Gastroesophageal sphincter (tissue), 4 donors: ENCODE results near the gene ITGA11. TPM values are rescaled to one million over a fixed set of nuclear protein-coding genes. Genes with fewer than 3 reads are reported as not detected.

Experiments used
- ATAC-seq: fragments of 150-250 bp; one replicate; pipeline ENCODE4 v1.9.1; 2016; ENCODE audit warnings: mild to moderate bottlenecking, moderate library complexity
- H3K27ac ChIP-seq, 4 donors: fragments of 200-600 bp; sonication (generic) in 3 of 4; 1 replicate in 3 of 4; 2 replicates in 1 of 4; pipeline ENCODE4 v1.5.1; 2016 to 2019
- H3K27me3 ChIP-seq: fragments of 200-600 bp; sonication (generic); one replicate; pipeline ENCODE4 v1.5.1; 2019
- H3K36me3 ChIP-seq, 2 donors: fragments of 200-600 bp; sonication (generic); one replicate each; pipeline ENCODE4 v1.5.1; 2019; ENCODE audit warnings: control low read depth in 1 of 2
- H3K4me1 ChIP-seq, 3 donors: fragments of 200-600 bp; sonication (generic); 1 replicate in 2 of 3; 2 replicates in 1 of 3; pipeline ENCODE4 v1.5.1; 2016 to 2019; ENCODE audit warnings: control low read depth in 2 of 3
- H3K4me3 ChIP-seq, 2 donors: fragments of 200-600 bp; sonication (generic); one replicate each; pipeline ENCODE4 v1.5.1; 2019; ENCODE audit warnings: mild to moderate bottlenecking in 1 of 2, moderate library complexity in 1 of 2
- H3K9me3 ChIP-seq, 3 donors: fragments of 200-600 bp; sonication (generic); one replicate each; pipeline ENCODE4 v1.5.1; 2017 to 2019; ENCODE audit warnings: control low read depth in 2 of 3
- EP300 ChIP-seq: sonication (generic); formaldehyde crosslinking; IDR thresholded peaks from one replicate; pipeline ENCODE4 v1.6.1; 2017; ENCODE audit warnings: antibody characterized with exemption, mild to moderate bottlenecking
- POLR2A ChIP-seq, 2 donors: fragments of 450-650 bp; IDR thresholded peaks; one replicate each; pipeline ENCODE4 v1.6.1; 2017; ENCODE audit warnings: antibody characterized with exemption in 2 of 2, mild to moderate bottlenecking in 2 of 2, moderate library complexity in 1 of 2
- POLR2AphosphoS5 ChIP-seq: sonication (generic); formaldehyde crosslinking; IDR thresholded peaks from one replicate; pipeline ENCODE4 v1.6.1; 2017; ENCODE audit warnings: antibody characterized with exemption
- WGBS, 2 donors: methylation state at CpG; one replicate each; pipeline ENCODE4 v1.1.5; 2018; ENCODE audit warnings: low coverage in 1 of 2; 5-methylcytosine and 5-hydroxymethylcytosine counted together
- total RNA-seq, 4 donors: library from RNA; depleted of rRNA; stranded (reverse); fragments of >200 nt; gene quantifications; one replicate each; pipeline ENCODE4 v1.1.0, GENCODE V29; 2016
- TF ChIP-seq, protein P1 (sequence below), 4 experiments: fragments of 200-600 bp in 2 of 4; fragments of 450-650 bp in 2 of 4; sonication (generic) in 1 of 4; IDR thresholded peaks; one replicate each; pipeline ENCODE4 v1.5.1; 2017 to 2019; ENCODE audit warnings: antibody characterized with exemption in 4 of 4, mild to moderate bottlenecking in 2 of 4, moderate library complexity in 2 of 4

Gene ITGA11
- total RNA-seq, 4 donors from 2014 or later: 3.8 to 9.5 (median 6.7) TPM

DNA sequence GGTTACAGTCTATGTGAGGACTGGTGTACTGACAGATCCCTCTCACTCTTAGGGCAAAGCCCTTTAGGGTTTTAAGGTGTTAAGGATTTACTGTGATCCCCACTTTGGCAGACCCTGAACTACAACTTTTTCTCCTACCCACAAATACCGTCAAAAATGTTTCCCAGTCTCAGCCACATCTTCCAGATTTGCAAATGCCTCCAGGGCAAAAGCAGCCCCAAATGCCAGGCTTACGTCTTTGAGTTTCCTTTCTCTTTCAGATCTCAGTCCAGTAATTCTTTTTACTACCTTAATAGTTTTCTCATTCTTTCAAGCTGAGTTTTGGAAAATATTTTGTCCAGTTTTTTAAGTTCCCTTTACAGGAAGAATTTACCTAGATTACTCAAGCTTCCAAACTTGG is 13.4 kb upstream of the ITGA11 start:
- 64 to 100% methylated on average over 2 of the region's 2 CpGs for WGBS, 2 donors
- Histone ChIP-seq H3K4me1 (no peaks in the 10 kb centered on the region), H3K36me3 (no peaks in the 10 kb centered on the region), H3K27me3 (peaks cover 38% of the 10 kb centered on the region), H3K27ac (no peak overlapping the region), H3K9me3 (no peaks in the 10 kb centered on the region), H3K4me3 (no peak overlapping the region)
- TF ChIP-seq, protein P1, sequence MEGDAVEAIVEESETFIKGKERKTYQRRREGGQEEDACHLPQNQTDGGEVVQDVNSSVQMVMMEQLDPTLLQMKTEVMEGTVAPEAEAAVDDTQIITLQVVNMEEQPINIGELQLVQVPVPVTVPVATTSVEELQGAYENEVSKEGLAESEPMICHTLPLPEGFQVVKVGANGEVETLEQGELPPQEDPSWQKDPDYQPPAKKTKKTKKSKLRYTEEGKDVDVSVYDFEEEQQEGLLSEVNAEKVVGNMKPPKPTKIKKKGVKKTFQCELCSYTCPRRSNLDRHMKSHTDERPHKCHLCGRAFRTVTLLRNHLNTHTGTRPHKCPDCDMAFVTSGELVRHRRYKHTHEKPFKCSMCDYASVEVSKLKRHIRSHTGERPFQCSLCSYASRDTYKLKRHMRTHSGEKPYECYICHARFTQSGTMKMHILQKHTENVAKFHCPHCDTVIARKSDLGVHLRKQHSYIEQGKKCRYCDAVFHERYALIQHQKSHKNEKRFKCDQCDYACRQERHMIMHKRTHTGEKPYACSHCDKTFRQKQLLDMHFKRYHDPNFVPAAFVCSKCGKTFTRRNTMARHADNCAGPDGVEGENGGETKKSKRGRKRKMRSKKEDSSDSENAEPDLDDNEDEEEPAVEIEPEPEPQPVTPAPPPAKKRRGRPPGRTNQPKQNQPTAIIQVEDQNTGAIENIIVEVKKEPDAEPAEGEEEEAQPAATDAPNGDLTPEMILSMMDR (IDR thresholded peaks at IDR 0.05): no peak
- no peak for TF ChIP-seq POLR2A (IDR thresholded peaks at IDR 0.05)
- TF ChIP-seq EP300: no peak
- TF ChIP-seq POLR2AphosphoS5: no peak
- no peak for ATAC-seq

DNA sequence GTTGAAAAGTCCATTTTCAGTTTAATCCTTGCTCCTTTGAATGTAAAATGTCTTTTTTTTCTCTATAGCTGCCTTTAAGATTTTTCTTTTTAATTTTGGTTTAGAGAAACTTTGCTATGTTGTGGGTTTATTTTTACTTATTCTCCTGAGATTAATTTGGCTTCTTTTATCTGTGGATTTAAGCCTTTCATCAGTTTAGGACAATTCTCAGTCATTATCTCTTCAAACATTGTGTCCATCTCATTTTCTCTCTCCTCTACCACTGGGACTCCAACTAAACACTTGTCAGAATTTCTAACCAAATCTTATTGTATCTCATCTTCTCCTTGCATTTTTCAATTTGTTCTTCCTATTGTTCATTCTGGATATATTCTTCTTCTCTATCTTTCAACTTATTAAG is 12.4 kb upstream of the ITGA11 start:
- H3K27me3 ChIP-seq: peaks cover 31% of the 10 kb centered on the region
- no peaks in the 10 kb centered on the region for H3K4me1 ChIP-seq
- ATAC-seq: no peak
- H3K27ac ChIP-seq: no peak overlapping the region
- H3K4me3 ChIP-seq: no peak overlapping the region
- no peak for TF ChIP-seq POLR2A (IDR thresholded peaks at IDR 0.05)
- TF ChIP-seq, protein P1 (IDR thresholded peaks at IDR 0.05): no peak
- no peak for TF ChIP-seq EP300
- TF ChIP-seq POLR2AphosphoS5: no peak
- H3K9me3 ChIP-seq: no peaks in the 10 kb centered on the region
- no peaks in the 10 kb centered on the region for H3K36me3 ChIP-seq

DNA sequence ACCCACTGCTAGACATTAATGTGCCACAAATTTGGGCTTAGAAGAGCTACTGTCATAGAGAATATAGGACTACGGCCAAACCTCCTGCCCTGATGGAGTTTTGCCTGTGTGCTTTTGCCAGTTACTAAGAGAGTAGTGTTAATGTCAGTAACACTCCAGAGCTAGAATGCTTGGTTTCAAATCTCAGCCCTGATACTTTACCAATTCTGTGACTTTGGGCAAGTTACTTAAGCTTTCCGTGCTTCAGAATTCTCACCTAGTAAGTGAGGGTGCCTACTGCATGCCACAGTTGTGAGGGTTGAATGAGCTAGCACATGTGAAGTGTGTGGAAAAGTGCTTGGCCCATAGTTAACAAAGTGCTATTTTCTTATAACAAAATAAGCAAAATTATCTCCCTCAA is 10.9 kb upstream of the ITGA11 start:
- WGBS, 2 donors: 76 to 86% methylated on average over 2 of the region's 2 CpGs
- H3K27ac ChIP-seq: no peak overlapping the region
- no peak for ATAC-seq

DNA sequence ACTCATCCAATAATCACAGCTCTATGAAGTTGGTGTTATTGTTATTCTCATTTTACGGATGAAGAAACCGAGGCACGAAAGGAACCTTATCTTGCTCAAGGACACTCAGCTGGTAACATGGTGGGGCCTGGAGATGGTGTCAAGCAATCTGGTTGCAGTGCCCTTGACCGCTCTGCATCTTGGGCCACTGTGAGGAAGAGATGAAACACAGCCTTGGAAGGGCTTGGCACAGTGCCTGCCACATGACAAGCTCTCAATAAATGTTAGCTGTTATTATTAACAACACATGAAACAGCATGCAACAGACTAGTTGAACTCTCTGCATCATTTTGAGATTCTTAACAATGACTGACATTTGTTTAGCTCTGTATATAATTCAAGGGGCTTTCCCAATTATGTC is 10.1 kb upstream of the ITGA11 start:
- TF ChIP-seq, protein P1 (IDR thresholded peaks at IDR 0.05): no peak
- TF ChIP-seq EP300 (no peak), POLR2AphosphoS5 (no peak), POLR2A (IDR thresholded peaks at IDR 0.05) (no peak)
- WGBS, 2 donors: 68 to 69% methylated on average over 3 to 4 of the region's 4 CpGs
- no peak overlapping the region for H3K27ac ChIP-seq
- peaks cover 28% of the 10 kb centered on the region for H3K27me3 ChIP-seq
- H3K36me3 ChIP-seq: no peaks in the 10 kb centered on the region
- no peak overlapping the region for H3K4me3 ChIP-seq
- H3K9me3 ChIP-seq: no peaks in the 10 kb centered on the region
- H3K4me1 ChIP-seq: no peaks in the 10 kb centered on the region
- no peak for ATAC-seq

More for the DNA sequence above, 10.9 kb upstream of the ITGA11 start:
- Histone ChIP-seq H3K4me3 (no peak overlapping the region), H3K4me1 (no peaks in the 10 kb centered on the region), H3K27me3 (peaks cover 26% of the 10 kb centered on the region), H3K36me3 (no peaks in the 10 kb centered on the region), H3K9me3 (no peaks in the 10 kb centered on the region)
- TF ChIP-seq POLR2A (IDR thresholded peaks at IDR 0.05) (no peak), EP300 (no peak), POLR2AphosphoS5 (no peak)
- TF ChIP-seq, protein P1 (IDR thresholded peaks at IDR 0.05): no peak

DNA sequence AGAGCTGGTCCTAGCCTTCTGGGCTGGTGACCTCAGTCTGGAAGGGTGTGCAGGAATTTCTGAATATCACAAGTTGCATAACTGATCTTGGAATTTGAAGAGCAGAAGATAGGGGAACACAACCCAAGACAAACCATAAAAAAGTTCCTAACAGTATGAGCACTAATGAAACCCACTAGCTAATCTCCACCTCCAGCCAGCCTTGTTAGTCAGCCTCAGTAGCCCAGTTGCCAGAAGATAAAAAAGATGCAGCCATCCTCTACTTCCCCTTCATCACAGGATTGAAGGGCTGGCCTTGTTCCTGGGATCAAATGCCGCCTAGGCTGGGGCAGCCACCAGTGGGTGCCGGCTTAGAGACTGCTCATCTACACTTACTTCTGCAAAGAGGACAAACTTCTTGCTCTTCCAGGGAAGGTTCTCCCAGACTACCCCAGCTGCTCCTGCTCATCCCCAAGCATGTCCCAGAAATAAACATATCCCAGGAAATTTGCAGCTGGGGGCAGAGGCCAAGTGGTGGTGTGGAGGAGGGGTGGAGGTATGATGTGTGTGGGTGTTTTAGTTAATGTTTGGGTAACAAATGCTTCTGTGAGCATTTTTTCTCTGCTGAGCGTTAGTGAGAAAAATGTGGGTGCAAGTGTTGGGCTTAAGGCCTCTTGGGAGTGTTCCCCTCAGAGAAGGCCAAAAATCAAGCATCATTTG is 9.2 kb upstream of the ITGA11 start:
- Histone ChIP-seq H3K9me3 (no peaks in the 10 kb centered on the region), H3K4me1 (no peaks in the 10 kb centered on the region), H3K27me3 (peaks cover 30% of the 10 kb centered on the region), H3K36me3 (no peaks in the 10 kb centered on the region), H3K4me3 (no peak overlapping the region), H3K27ac (peak overlapping the region in 2 of 4 donors; percentile 19 to 62)
- no peak for TF ChIP-seq POLR2A (IDR thresholded peaks at IDR 0.05)
- TF ChIP-seq, protein P1 (IDR thresholded peaks at IDR 0.05): no peak
- no peak for TF ChIP-seq POLR2AphosphoS5
- TF ChIP-seq EP300: no peak
- ATAC-seq: peak; percentile 81
- 0 to 67% methylated on average over 1 to 3 of the region's 3 CpGs for WGBS, 2 donors
